Smooth muscle cell (in vitro differentiated cells): ENCODE results near the gene NEUROD2. TPM values are rescaled to one million over a fixed set of nuclear protein-coding genes. Genes with fewer than 3 reads are reported as not detected.

Source experiments
- DNase-seq: peaks from one replicate; lab custom pipeline; 2025; ENCODE audit not compliant: unreplicated experiment; lab: John Stamatoyannopoulos, UW
- H2AFZ ChIP-seq: fragments of 200-600 bp; sonication (generic); 2 replicates; pipeline ENCODE4 v1.6.0; 2016; ENCODE audit warnings: antibody characterized with exemption, low read depth, mild to moderate bottlenecking
- H3F3A ChIP-seq: fragments of 200-600 bp; sonication (generic); 2 replicates; pipeline ENCODE4 v1.6.0; 2017; ENCODE audit warnings: antibody characterized with exemption, low read depth
- H3K27ac ChIP-seq: fragments of 200-600 bp; sonication (generic); 2 replicates; pipeline ENCODE4 v1.5.1; 2016; ENCODE audit warnings: low read depth, mild to moderate bottlenecking
- H3K27me3 ChIP-seq: fragments of 200-600 bp; sonication (generic); 2 replicates; pipeline ENCODE4 v1.6.1; 2016; ENCODE audit warnings: low read depth, mild to moderate bottlenecking
- H3K36me3 ChIP-seq: fragments of 200-600 bp; sonication (generic); 2 replicates; pipeline ENCODE4 v1.5.1; 2016; ENCODE audit warnings: low read depth
- H3K4me1 ChIP-seq: fragments of 200-600 bp; sonication (generic); 2 replicates; pipeline ENCODE4 v1.5.1; 2016; ENCODE audit warnings: low read depth
- H3K4me2 ChIP-seq: fragments of 200-600 bp; sonication (generic); 2 replicates; pipeline ENCODE4 v1.6.0; 2016; ENCODE audit warnings: mild to moderate bottlenecking
- H3K4me3 ChIP-seq: fragments of 200-600 bp; sonication (generic); 2 replicates; pipeline ENCODE4 v1.5.1; 2016; ENCODE audit warnings: mild to moderate bottlenecking
- H3K79me2 ChIP-seq: fragments of 200-600 bp; sonication (generic); 2 replicates; pipeline ENCODE4 v1.6.0; 2016; ENCODE audit warnings: low read depth, mild to moderate bottlenecking
- H3K9ac ChIP-seq: fragments of 200-600 bp; sonication (generic); 2 replicates; pipeline ENCODE4 v1.6.0; 2016; ENCODE audit warnings: low read depth
- H3K9me3 ChIP-seq: fragments of 200-600 bp; sonication (generic); replicated peaks from 2 replicates; pipeline ENCODE4 v1.5.1; 2016; ENCODE audit warnings: low read depth
- H4K20me1 ChIP-seq: fragments of 200-600 bp; sonication (generic); 2 replicates; pipeline ENCODE4 v1.6.0; 2016; ENCODE audit warnings: low read depth
- WGBS: methylation state at CpG from one replicate; pipeline ENCODE4 v1.1.7; 2016; ENCODE audit warnings: low lambda C conversion rate; 5-methylcytosine and 5-hydroxymethylcytosine counted together
- polyA plus RNA-seq: library from polyadenylated mRNA; unstranded; fragments of >200 nt; fragmentation: Nextera tagmentation; extraction: Ambion mirVana; gene quantifications from 2 replicates; pipeline ENCODE4 v1.2.1, GENCODE V29; 2016
- total RNA-seq: library from RNA; depleted of rRNA; stranded (reverse); fragments of >200 nt; gene quantifications from 2 replicates; pipeline ENCODE4 v1.2.3, GENCODE V29; 2014
- TF ChIP-seq, protein P1 (sequence below): fragments of 200-600 bp; sonication (generic); IDR thresholded peaks from 2 replicates; pipeline ENCODE4 v1.5.1; 2017; ENCODE audit warnings: borderline replicate concordance, mild to moderate bottlenecking, antibody characterized with exemption; ENCODE audit not compliant: insufficient read depth, poor library complexity, severe bottlenecking

Gene NEUROD2
- total and polyA plus RNA-seq, 2 experiments from 2014 or later: 0.19 TPM; not detected in 1

DNA sequence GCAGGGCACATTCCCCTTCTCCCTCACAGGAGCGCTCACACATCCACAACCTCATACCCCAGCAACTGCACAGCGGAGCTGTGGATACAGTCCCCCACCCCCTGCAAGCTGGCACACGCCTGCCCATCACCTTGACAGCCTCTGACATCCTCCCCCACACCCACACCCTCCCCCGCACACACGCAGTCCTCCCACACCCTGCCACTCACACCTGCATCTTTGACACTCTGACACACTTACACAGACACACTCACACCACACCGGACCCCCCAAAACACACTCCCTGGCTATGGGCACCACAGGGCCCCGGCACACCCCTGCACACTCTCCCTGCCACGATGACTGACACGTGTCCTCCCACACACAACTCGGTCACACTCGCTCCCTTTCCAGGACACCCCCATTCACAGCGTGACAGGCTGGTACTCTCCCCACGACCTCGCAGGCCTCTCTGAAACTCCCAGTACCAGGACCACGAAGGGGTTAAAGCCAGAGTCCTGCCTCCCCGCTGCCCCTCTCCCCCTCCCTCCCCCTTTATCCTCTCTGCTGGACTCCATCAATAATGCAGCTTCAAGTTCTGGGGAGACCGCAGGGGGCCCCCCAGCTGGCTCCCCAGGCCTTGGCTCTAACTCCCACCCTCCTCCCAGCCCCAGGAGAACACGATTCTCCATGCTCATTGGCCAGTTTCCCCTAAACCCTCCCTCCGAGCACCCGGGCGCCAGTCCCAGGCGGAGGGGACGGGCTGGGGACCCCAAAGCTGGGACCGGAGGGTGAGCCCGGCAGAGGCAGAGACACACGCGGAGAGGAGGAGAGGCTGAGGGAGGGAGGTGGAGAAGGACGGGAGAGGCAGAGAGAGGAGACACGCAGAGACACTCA lies 18.7 kb upstream of the NEUROD2 start, which contains the start of gene PPP1R1B:
Gene PPP1R1B, plus strand, starts transcription at position 782 of the 876 bp plus-strand sequence. CDS start 441 bp downstream, outside the sequence.
- Histone ChIP-seq H3K4me3 (peak within 1 kb of the TSS; percentile 49), H3F3A (peaks cover 3% of the 10 kb centered on the region), H3K27me3 (peaks cover 78% of the 10 kb centered on the region), H3K9ac (no peak within 1 kb of the TSS), H3K79me2 (no peaks in the 10 kb centered on the region), H3K9me3 (no peaks in the 10 kb centered on the region), H3K4me2 (peak within 1 kb of the TSS; percentile 84), H3K4me1 (peaks cover 14% of the 10 kb centered on the region), H3K36me3 (no peaks in the 10 kb centered on the region), H4K20me1 (no peaks in the 10 kb centered on the region), H3K27ac (no peak within 1 kb of the TSS), H2AFZ (no peak within 1 kb of the TSS)
- TF ChIP-seq, protein P1, sequence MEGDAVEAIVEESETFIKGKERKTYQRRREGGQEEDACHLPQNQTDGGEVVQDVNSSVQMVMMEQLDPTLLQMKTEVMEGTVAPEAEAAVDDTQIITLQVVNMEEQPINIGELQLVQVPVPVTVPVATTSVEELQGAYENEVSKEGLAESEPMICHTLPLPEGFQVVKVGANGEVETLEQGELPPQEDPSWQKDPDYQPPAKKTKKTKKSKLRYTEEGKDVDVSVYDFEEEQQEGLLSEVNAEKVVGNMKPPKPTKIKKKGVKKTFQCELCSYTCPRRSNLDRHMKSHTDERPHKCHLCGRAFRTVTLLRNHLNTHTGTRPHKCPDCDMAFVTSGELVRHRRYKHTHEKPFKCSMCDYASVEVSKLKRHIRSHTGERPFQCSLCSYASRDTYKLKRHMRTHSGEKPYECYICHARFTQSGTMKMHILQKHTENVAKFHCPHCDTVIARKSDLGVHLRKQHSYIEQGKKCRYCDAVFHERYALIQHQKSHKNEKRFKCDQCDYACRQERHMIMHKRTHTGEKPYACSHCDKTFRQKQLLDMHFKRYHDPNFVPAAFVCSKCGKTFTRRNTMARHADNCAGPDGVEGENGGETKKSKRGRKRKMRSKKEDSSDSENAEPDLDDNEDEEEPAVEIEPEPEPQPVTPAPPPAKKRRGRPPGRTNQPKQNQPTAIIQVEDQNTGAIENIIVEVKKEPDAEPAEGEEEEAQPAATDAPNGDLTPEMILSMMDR: no peak
- 14% methylated on average over 24 of the region's 29 CpGs for WGBS
- DNase-seq: no peak

DNA sequence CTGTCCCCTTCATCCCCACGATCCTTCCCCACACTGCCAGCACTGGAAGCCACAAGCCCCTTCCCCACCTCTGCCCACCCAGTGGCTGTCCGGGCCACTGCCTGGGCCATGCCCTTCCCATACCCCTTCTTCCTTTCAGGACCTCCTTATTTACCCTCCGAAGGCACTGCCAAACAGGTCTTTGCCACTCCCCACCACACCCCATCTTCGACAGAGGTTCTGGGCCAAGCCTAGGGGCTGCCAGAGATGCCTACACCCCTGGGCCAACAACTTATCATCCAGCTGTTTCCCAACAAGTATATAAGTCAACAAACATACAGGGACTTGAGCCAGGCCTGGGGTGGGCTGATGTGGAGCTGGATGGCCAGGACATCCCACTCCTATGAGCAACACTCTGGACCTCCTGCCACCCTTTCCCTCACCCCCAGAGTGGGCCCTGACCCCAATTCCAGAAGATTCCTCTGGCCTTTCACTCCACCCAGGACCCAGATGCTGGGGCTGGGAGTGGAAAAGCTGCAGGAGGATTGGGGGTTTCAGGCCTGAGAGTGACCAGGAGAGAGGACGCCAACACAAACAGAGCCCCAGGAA lies 17.6 kb upstream of the NEUROD2 start:
- Histone ChIP-seq H3F3A (peaks cover 3% of the 10 kb centered on the region), H2AFZ (no peak overlapping the region), H4K20me1 (no peaks in the 10 kb centered on the region), H3K27me3 (peaks cover 80% of the 10 kb centered on the region), H3K9me3 (no peaks in the 10 kb centered on the region), H3K4me1 (peaks cover 14% of the 10 kb centered on the region), H3K4me2 (no peak overlapping the region), H3K9ac (no peak overlapping the region), H3K79me2 (no peaks in the 10 kb centered on the region), H3K36me3 (no peaks in the 10 kb centered on the region), H3K4me3 (no peak overlapping the region), H3K27ac (no peak overlapping the region)
- TF ChIP-seq, protein P1: no peak
- 82% methylated on average over 5 of the region's 5 CpGs for WGBS
- DNase-seq: no peak

DNA sequence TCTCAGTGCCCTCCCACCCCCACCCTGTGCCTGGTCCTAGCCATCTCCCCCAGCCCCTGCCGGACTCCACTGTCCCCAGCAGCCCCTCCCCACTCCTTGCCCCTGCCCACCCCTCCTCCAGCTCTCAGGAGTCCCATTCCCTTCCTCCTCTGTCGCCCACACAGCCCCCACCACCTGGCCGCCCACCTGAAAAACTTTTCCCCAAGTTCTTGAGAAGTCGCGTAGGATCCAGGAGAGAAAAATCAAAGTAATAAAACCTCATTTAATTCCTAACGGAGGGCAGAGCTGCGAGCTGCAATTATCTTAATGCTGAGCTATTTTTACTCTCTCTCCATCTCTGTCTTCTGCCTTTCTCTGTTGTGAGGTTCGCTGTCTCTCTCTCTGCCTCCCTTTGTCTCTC lies 16.6 kb upstream of the NEUROD2 start:
- Histone ChIP-seq H3K4me1 (peaks cover 14% of the 10 kb centered on the region), H3K79me2 (no peaks in the 10 kb centered on the region), H3K27me3 (peaks cover 76% of the 10 kb centered on the region), H3K9ac (no peak overlapping the region), H3K36me3 (no peaks in the 10 kb centered on the region), H3K4me3 (no peak overlapping the region), H3K27ac (no peak overlapping the region), H3F3A (peaks cover 3% of the 10 kb centered on the region), H4K20me1 (no peaks in the 10 kb centered on the region), H3K4me2 (no peak overlapping the region), H2AFZ (no peak overlapping the region), H3K9me3 (no peaks in the 10 kb centered on the region)
- 84% methylated on average over 6 of the region's 8 CpGs for WGBS
- DNase-seq: no peak
- TF ChIP-seq, protein P1: no peak
